ENCODE measurements around the gene MAML3. TPM values are rescaled to one million over a fixed set of nuclear protein-coding genes. Genes with fewer than 3 reads are reported as not detected.
A peak's percentile ranks its signal among the peaks of the same experiment; 100 is the strongest.

The MAML3 gene
- total RNA-seq, 2 donors from 2014 or later, result 9.3 to 10.1 TPM

DNA sequence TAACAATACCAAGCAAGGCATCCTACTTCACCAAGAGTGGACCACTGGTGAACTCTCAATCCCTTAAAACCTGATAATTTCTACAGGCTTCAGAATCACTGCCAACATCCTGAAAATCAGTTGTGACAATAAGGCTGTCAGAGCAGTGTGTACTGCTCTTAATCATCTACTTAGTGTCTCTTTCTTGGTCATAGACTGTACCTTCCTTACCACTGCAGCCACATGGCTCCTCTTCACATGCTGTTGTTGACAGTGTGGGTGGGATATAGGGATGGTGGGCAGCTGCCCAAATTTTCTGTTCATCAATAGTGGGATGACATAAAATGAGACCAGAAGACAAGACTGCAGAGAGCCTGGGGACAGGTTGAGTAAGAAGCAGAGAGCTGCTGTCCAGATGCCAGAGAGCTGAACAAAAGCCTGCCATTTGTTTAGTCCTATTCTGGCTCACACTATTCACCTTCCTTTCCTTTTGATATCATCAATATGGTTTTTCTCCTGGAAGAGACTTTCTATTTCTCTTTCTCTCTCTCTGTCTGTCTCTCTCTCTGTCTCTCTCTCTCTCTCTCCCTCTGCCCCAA is 309.4 kb downstream of the MAML3 start:
- Histone ChIP-seq H3K4me3 (no peak overlapping the region), H3K27me3 (no peaks in the 10 kb centered on the region), H3K36me3 (no peaks in the 10 kb centered on the region), H3K9ac (ENCODE audit: low read depth in 2 of 2, low read length in 2 of 2) (no peak overlapping the region), H3K4me1 (peaks cover 4% of the 10 kb centered on the region), H3K27ac (no peak overlapping the region), H3K9me3 (no peaks in the 10 kb centered on the region)
- intact Hi-C loops (cut with DNase I), result no loop called here
- DNase-seq, result no peak
- TF ChIP-seq, protein P1, sequence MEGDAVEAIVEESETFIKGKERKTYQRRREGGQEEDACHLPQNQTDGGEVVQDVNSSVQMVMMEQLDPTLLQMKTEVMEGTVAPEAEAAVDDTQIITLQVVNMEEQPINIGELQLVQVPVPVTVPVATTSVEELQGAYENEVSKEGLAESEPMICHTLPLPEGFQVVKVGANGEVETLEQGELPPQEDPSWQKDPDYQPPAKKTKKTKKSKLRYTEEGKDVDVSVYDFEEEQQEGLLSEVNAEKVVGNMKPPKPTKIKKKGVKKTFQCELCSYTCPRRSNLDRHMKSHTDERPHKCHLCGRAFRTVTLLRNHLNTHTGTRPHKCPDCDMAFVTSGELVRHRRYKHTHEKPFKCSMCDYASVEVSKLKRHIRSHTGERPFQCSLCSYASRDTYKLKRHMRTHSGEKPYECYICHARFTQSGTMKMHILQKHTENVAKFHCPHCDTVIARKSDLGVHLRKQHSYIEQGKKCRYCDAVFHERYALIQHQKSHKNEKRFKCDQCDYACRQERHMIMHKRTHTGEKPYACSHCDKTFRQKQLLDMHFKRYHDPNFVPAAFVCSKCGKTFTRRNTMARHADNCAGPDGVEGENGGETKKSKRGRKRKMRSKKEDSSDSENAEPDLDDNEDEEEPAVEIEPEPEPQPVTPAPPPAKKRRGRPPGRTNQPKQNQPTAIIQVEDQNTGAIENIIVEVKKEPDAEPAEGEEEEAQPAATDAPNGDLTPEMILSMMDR (IDR thresholded peaks at IDR 0.05), result no peak

GRCh38 chr4:139844057-139844456 is 309.9 kb downstream of the MAML3 start:
- Histone ChIP-seq H3K27me3 (no peaks in the 10 kb centered on the region), H3K36me3 (no peaks in the 10 kb centered on the region), H3K9ac (ENCODE audit: low read depth in 2 of 2, low read length in 2 of 2) (no peak overlapping the region)

DNA sequence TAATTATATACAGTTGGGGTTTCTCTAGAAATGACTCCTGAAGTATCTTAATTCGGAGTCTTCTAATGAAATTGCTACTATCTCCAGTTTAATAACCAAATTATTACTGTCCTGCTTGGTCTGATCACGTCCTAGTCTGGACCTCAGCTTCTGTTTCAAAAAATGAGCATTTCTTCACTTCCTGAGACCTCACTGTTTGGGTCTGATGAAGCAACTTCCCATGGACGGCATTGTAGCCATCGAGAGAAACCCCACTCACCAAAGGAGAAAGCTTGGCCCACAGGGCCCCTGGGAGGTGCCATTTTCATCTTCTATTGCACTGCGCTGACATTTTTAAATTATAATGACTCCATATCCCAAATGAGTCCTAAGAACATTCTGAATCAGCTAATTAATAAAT is 310.3 kb downstream of the MAML3 start:
- DNase-seq, result no peak
- Histone ChIP-seq H3K36me3 (no peaks in the 10 kb centered on the region), H3K4me3 (no peak overlapping the region), H3K9ac (ENCODE audit: low read depth in 2 of 2, low read length in 2 of 2) (no peak overlapping the region), H3K9me3 (no peaks in the 10 kb centered on the region), H3K27ac (no peak overlapping the region), H3K27me3 (no peaks in the 10 kb centered on the region), H3K4me1 (peaks cover 4% of the 10 kb centered on the region)
- intact Hi-C loops (cut with DNase I), result no loop called here
- TF ChIP-seq, protein P1 (IDR thresholded peaks at IDR 0.05), result no peak

More at GRCh38 chr4:139844057-139844456, 309.9 kb downstream of the MAML3 start:
- TF ChIP-seq, protein P1 (IDR thresholded peaks at IDR 0.05), result no peak
- peaks cover 4% of the 10 kb centered on the region for H3K4me1 ChIP-seq
- H3K27ac ChIP-seq, result no peak overlapping the region
- no peak for DNase-seq
- no peaks in the 10 kb centered on the region for H3K9me3 ChIP-seq
- H3K4me3 ChIP-seq, result no peak overlapping the region
- intact Hi-C loops (cut with DNase I), result no loop called here

DNA sequence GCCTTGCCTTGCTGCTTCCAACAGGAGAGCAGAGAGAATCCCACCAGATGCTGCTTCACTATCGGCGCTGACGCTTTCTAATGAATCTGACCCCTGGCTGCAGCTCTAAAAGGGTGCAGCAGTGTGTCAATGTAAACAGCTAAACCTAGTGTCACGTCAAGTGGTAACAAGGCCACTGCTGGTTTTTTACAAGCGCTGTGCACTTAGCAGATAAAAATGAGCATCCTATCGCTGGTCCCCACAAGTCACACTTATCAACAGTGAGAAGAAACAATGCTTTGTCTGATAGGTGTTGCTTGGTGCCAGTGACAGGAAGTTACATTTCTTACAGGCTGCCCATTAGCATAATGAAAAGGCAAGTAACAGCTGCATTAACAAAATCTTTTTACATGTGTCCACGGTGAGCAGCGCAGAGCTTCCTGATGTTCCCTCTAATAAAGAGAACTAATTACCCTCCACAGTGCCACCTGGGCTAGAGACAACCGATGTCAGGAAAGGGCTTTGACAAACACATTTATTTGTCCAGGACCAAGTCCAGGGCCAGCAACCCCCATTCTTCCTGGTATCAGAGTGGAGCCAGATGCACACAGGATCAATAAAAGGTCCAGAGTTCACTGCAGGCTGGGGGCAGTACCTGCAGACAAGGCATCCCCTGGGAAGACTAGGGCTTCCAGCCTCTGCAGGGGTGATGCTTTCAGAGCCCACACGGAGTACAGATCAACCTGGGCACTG is 312.4 kb downstream of the MAML3 start:
- H3K4me3 ChIP-seq, result no peak overlapping the region
- TF ChIP-seq, protein P1 (IDR thresholded peaks at IDR 0.05), result no peak
- peak; percentile 67 for DNase-seq
- H3K9me3 ChIP-seq, result no peaks in the 10 kb centered on the region
- peaks cover 4% of the 10 kb centered on the region for H3K4me1 ChIP-seq
- intact Hi-C loops (cut with DNase I), result no loop called here
- H3K36me3 ChIP-seq, result no peaks in the 10 kb centered on the region
- H3K9ac ChIP-seq (ENCODE audit: low read depth in 2 of 2, low read length in 2 of 2), result no peak overlapping the region
- no peak overlapping the region for H3K27ac ChIP-seq
- H3K27me3 ChIP-seq, result no peaks in the 10 kb centered on the region

- no peaks in the 10 kb centered on the region for H3K27me3 ChIP-seq
- peaks cover 4% of the 10 kb centered on the region for H3K4me1 ChIP-seq
- intact Hi-C loops (cut with DNase I), result no loop called here
- H3K9me3 ChIP-seq, result no peaks in the 10 kb centered on the region
- no peaks in the 10 kb centered on the region for H3K36me3 ChIP-seq
- H3K9ac ChIP-seq (ENCODE audit: low read depth in 2 of 2, low read length in 2 of 2), result no peak overlapping the region
- DNase-seq, result no peak
- TF ChIP-seq, protein P1 (IDR thresholded peaks at IDR 0.05), result no peak
- H3K27ac ChIP-seq, result no peak overlapping the region
- H3K4me3 ChIP-seq, result no peak overlapping the region
Measured at GRCh38 chr4:139840773-139841172, 313.2 kb downstream of the MAML3 start.
